CD1c-positive myeloid dendritic cell (primary cell): Measurements from ENCODE around the gene SYNPO.

Experiments used
- DNase-seq: peaks from one replicate; pipeline ENCODE4 v3.0.0-alpha.2; 2016; ENCODE audit errors: extremely low spot score

Gene SYNPO

GRCh38 chr5:150624334-150625163 is 15.9 kb upstream of the SYNPO start:
- no peak for DNase-seq

DNA sequence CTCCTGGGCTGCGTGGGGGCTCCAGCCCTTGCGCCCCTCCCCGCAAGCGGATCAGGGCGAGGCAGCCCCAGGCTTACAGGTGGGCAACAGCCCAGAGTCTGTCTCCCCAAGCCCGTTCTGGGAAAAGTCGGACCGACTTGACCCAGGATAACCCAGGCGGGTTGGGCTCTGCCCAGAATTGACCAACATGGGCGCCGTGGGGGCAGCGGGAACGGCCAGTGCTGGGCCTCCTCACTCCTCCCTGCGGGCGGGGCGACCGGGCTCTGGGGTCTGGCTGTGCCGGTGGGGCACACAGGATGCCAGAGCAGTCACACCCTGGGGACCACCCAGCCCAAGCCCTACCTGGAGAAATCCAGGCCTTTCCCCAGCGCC is 15.3 kb upstream of the SYNPO start:
- DNase-seq: no peak

DNA sequence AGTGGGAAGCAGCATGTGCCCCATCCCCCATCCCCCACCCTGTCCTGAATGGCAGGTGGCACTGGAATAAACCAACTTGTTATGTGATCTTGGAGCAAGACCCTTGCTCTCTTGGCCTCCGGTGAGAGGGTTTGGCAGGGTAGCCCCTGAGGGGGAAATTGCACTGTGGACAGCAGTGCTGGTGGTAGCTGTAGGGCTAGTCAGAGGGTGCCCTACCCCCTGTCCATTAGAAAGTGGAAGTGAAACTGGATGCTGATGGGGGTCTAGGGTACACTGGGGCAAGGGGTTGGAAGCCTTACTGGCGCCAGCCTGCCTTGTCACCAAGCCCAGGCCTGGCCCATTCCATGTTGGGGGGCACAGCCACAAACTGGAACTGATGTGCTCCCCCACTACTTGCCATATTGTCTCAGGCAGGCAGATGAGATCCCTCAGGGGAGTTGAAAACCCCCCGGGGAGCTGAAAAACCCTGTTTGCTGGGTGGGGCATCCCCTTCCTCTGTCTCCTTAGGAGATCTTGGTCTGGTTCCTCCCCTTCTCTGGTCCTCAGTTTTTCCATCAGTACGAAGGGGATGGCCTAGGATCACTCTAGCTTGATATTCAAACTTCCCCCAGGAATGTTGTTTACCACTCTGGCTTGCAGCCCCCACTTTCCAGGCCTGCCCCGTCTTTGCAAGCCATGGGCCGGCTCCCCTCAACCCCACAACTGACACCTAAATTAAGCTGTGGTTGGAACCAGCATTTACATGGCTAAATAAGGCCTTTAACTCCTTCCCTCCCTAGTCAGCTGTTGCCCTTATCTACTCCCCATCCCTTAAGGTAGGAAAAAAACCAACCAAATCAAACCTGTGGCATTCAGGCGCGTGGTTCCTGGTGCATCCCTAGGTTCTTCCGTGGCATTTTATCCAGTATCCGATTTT is 14.4 kb upstream of the SYNPO start:
- DNase-seq: no peak

DNA sequence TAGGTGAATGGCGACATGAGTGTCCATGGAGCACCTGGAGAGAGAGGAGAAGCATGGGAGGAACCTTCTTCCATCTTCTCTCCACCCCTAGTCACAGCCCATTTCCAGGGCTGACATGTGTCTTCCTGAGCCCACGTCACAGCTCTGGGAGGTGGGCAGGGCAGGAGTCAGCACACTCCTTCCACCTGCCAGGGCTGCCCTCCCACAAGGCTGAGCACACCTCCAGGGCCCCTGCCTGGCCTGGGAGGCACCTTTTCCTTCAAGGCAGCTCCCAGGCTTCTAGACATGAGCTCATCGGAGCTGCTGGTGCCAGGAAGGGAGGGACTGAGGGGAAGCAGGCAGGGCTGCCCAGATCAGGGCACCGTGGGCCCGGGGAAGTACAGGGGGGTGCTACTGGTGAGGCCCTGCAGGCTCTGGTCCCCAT is 13.6 kb upstream of the SYNPO start:
- no peak for DNase-seq

DNA sequence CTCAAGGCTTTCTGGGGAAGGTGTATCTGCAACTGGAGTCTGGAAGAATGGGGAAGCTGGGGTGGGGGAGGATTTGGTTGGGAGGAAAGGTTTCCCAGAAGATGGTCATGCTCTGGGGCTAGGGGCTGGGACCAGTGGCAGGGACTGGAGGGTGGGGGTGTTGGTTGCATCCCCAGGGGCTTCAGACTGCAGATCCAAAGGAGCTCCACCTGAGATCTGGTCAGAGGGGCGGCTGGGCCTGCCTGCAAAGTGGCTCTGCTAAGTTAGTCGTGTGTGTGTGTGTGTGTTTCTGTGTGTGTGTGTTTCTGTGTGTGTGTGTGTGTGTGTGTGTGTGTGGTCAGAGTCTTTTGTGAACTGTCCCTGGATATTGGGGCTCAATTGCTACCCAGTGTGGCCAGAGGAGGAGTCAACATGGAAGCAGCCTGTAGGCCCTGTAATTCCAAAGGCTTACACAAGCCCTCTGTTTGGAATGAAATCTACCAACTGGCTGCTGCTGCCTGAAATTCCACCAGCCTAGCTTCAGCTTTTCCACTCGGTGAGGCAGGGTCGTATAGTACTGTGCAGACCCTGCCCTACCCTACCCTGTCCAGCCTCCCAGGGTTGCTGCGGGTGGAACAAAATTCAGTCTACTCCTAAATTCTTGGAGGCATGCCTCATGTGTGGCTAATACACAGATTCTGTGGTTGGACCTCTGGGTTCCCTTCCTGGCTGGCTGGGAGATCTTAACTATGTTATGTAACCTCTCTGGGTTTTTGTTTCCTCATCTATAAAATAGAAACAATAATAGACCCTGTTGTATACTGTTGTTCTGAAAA is 12.5 kb upstream of the SYNPO start:
- no peak for DNase-seq

- DNase-seq: no peak
Measured at GRCh38 chr5:150628936-150629485, 11.4 kb upstream of the SYNPO start.

DNA sequence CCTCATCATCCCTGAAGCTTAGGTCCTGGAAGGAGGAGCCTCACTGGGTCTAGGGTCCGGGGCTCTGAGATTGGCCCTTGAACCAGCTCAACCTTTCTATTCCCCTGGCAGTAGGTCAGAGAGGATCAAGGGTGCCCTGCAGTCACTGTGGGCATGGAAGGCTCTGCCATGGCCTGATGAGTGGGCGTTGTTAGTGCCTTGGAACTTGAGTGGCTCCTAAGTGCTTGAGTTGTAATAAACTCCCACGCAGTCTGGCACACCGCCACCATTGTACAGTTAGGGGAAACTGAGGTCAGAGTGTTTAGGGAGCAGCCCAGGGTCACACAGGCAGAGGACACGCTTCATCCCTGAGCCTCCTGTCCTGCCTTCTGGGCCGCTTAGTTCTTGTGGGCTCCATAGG is 10.4 kb upstream of the SYNPO start:
- DNase-seq: no peak

- no peak for DNase-seq
Measured at GRCh38 chr5:150630461-150631325, 9.8 kb upstream of the SYNPO start.

- no peak for DNase-seq
Measured at GRCh38 chr5:150631326-150631701, 9.1 kb upstream of the SYNPO start.

DNA sequence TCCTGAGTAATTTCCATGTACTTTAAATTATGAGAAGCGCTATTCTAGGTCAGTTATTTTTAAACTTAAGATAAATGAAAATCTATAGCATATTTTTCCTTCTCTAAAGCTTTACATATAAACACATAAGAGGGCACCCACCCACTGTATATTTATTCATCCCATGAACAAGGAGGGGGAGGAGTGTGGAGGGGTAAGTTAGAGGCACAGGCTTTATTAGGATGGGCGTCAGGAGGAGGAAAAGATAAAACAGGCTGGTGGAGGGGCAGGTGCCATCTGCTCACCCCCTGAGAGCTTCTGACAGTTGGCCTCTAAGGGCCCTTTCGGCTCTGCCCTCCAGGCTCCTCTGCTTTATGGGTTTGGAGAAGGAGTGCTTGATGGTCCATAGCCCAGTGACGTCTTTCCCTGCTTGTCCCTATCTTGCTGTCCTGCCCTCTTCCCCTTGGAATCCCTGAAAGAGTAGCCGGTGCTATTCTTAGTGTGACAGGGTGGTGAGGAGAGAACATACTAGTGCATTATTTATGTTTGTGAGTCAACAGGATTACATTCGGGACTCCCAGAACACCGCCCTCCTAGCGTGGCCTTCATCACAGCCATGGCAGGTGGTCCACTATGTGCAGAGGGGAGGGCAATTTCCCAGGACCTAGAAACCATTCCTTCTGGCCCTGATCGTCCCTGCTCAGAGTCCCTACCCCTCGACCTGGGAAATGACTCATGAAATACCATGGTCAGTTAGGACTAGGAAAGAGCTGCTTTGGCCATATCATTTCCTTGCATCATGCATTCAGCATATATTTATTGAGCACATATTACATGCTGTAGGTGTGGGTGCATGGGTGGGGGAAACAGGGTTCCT is 7.9 kb upstream of the SYNPO start:
- DNase-seq: no peak

DNA sequence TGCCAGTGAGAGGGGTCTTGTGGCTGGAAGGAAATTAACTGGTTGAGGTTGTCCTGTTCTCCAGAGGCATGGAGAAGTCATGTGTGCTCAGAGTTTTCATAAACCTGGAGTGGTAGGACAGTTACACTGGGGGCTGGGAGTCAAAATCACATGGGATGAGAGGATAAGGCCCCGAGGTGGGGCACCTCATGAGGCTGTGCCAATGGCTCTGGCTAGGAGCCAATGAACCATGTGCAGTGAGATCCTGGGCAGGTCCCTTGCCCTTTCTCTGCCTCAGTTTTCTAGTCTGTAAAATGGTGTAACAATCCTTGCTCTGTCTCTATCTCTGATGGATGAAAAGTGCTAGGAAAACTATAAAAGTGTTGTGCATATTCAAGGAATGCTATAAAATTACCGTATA is 7.0 kb upstream of the SYNPO start:
- DNase-seq: no peak

DNA sequence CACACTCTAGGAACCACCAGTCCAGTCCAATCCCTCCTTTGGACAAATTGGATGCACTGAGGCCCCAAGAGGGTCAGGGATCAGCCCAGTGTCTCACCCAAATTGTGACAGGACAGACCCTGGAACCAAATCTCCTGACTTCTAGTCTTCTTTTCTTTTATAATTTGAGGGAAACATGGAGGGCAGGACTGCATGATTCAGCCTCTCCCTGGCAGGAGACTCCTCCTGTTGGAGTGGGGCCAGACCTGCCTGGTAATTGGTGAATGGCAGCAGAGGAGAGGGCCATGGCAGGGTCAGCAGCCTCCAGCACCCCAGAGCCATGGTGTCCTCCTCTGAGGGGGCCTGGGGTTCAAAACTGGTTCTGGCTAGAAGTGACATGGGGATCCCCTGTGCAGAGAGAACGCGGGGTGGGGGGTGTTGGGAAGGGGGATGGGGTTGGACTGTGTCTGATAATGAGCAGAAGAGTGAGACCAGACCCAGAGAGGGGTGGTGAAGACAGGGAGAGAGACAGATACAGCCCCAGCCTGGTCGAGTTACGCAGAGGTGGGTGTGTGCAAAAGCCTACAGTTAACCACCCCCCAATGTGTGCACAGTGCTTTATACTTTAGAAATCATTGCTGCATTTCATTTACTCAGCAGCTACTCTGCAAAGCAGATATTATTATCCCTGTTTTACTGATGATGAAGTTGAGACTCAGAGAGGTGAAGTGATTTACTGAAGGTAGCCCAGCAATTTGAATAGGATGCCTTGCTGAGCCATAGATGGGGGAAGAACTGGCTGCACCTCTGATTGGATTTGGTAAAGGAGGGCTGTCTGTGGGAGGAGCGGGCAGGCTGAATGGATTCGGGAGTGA is 3.8 kb upstream of the SYNPO start:
- no peak for DNase-seq

DNA sequence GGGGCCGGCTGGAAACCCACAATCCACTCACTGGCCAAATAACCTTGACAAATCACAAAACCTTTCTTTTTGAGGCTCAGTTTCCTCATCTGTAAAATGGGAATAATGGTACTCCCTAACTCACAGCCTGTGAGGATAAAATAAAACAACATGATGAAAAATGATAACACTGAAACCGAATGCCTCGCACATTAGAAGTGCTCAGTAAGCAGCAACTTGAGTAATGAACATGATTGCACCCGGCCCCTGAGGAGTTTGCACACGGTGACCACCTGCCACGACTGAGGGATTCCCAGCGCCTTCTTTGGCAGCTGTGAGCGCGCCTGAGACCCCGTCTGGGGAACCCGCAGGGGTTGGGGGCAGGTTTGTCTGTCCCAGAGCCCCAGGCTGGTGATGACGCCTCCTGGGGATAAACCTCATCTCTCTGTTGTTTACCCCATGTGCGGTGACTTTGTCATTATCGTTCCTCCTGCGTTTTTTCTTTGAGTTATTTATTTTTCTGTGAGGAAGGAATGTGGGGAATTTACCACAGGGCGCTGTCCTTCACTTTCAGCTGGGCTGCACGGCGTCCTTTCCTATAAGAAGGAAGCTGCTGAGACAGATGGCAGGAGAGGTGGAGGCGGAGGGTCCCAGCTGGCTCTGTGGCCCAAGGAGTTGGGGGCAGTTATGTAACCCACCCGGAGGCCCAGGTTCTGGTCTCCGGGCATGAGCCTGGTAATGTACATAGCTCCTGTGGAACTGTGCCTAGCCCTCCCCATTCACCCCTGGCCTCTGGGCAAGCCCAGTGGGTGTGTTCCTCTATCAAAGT is 3.0 kb upstream of the SYNPO start:
- no peak for DNase-seq

- no peak for DNase-seq
Measured at GRCh38 chr5:150638053-150638444, 2.4 kb upstream of the SYNPO start.

GRCh38 chr5:150638488-150639376 is 1.7 kb upstream of the SYNPO start:
- DNase-seq: peak; percentile 29

DNA sequence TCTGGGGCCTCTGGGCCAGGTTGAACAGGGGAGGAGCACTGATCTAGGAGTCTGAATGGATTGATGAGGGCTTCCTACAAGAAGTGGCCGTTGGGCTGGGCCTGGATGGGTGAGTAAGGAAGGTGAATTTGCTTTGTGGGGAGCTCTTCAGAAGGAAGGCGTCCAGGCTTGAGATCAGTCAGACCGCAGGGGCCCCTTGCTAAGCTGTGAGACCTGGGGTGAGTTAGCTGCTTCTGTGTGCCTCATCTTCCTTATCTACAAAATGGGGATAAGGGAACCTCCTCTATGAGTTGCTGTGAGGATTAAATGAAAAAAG is 1.1 kb upstream of the SYNPO start:
- DNase-seq: no peak

- DNase-seq: no peak
Measured at GRCh38 chr5:150639751-150640150, 709 bp upstream of the SYNPO start.
